SK-N-SH treated with all-trans-retinoic acid at 6 μM for 48 hours (cell line): Measurements from ENCODE around the gene KRTAP2-4.

Experiments
- BACH2 ChIP-seq: fragments of 250-450 bp; sonication (Bioruptor Pico); IDR thresholded peaks from 2 replicates; pipeline ENCODE4 v1.9.0; 2021; ENCODE audit warnings: mild to moderate bottlenecking, borderline replicate concordance
- CSDC2 ChIP-seq: fragments of 250-450 bp; sonication (Bioruptor Pico); IDR thresholded peaks from 2 replicates; pipeline ENCODE4 v1.5.0; 2020; ENCODE audit warnings: mild to moderate bottlenecking, moderate library complexity
- CSRNP3 ChIP-seq: fragments of 250-450 bp; sonication (Bioruptor Pico); IDR thresholded peaks from 2 replicates; pipeline ENCODE4 v1.5.1; 2021; ENCODE audit warnings: mild to moderate bottlenecking, moderate library complexity
- OSR1 ChIP-seq: fragments of 250-450 bp; sonication (Bioruptor Pico); IDR thresholded peaks from 2 replicates; pipeline ENCODE4 v1.8.0; 2022; ENCODE audit warnings: moderate library complexity, mild to moderate bottlenecking, inconsistent platforms
- PATZ1 ChIP-seq: fragments of 250-450 bp; sonication (Bioruptor Pico); IDR thresholded peaks from 2 replicates; pipeline ENCODE4 v1.8.0; 2020; ENCODE audit warnings: mild to moderate bottlenecking, moderate library complexity, borderline replicate concordance
- PPARA ChIP-seq: fragments of 250-450 bp; sonication (Bioruptor Pico); IDR thresholded peaks from 2 replicates; pipeline ENCODE4 v1.5.0; 2020; ENCODE audit warnings: mild to moderate bottlenecking, borderline replicate concordance
- RARB ChIP-seq: fragments of 250-450 bp; sonication (Bioruptor Pico); IDR thresholded peaks from 2 replicates; pipeline ENCODE4 v1.8.0; 2021; ENCODE audit warnings: mild to moderate bottlenecking, moderate library complexity
- SNAI2 ChIP-seq: fragments of 250-450 bp; sonication (Bioruptor Pico); IDR thresholded peaks from 2 replicates; pipeline ENCODE4 v1.5.0; 2020; ENCODE audit warnings: mild to moderate bottlenecking, moderate library complexity
- TOX ChIP-seq: fragments of 250-450 bp; sonication (Bioruptor Pico); IDR thresholded peaks from 2 replicates; pipeline ENCODE4 v1.8.0; 2021; ENCODE audit warnings: mild to moderate bottlenecking, moderate library complexity, borderline replicate concordance
- ZFP3 ChIP-seq: fragments of 250-450 bp; sonication (Bioruptor Pico); IDR thresholded peaks from 2 replicates; pipeline ENCODE4 v1.5.0; 2020; ENCODE audit warnings: mild to moderate bottlenecking, moderate library complexity
- ZFP30 ChIP-seq: fragments of 450-650 bp; formaldehyde crosslinking; IDR thresholded peaks from 2 replicates; pipeline ENCODE4 v1.5.0; 2022; ENCODE audit warnings: mild to moderate bottlenecking, moderate library complexity
- ZNF70 ChIP-seq: fragments of 450-650 bp; formaldehyde crosslinking; IDR thresholded peaks from 2 replicates; pipeline ENCODE4 v1.5.0; 2020; ENCODE audit warnings: mild to moderate bottlenecking, moderate library complexity
- ZNF8 ChIP-seq: fragments of 450-650 bp; formaldehyde crosslinking; IDR thresholded peaks from 2 replicates; pipeline ENCODE4 v1.5.0; 2020; ENCODE audit warnings: mild to moderate bottlenecking, moderate library complexity
- TF ChIP-seq, protein P1 (sequence below): fragments of 250-450 bp; sonication (Bioruptor Pico); IDR thresholded peaks from 2 replicates; pipeline ENCODE4 v1.5.1; 2020; ENCODE audit warnings: low read depth, mild to moderate bottlenecking, moderate library complexity

- TF ChIP-seq ZFP30 (CRISPR knock-in tag), result no peak
- TF ChIP-seq PATZ1 (CRISPR knock-in tag), result no peak
- TF ChIP-seq BACH2 (CRISPR knock-in tag), result no peak
- TF ChIP-seq, protein P1, sequence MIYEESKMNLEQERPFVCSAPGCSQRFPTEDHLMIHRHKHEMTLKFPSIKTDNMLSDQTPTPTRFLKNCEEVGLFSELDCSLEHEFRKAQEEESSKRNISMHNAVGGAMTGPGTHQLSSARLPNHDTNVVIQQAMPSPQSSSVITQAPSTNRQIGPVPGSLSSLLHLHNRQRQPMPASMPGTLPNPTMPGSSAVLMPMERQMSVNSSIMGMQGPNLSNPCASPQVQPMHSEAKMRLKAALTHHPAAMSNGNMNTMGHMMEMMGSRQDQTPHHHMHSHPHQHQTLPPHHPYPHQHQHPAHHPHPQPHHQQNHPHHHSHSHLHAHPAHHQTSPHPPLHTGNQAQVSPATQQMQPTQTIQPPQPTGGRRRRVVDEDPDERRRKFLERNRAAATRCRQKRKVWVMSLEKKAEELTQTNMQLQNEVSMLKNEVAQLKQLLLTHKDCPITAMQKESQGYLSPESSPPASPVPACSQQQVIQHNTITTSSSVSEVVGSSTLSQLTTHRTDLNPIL (CRISPR knock-in tag), result no peak
- no peak for TF ChIP-seq CSDC2
- TF ChIP-seq ZNF70 (CRISPR knock-in tag), result no peak
- TF ChIP-seq ZNF8 (CRISPR knock-in tag), result no peak
- TF ChIP-seq ZFP3 (CRISPR knock-in tag), result no peak
- no peak for TF ChIP-seq RARB
- TF ChIP-seq CSRNP3 (CRISPR knock-in tag), result no peak
- TF ChIP-seq PPARA (CRISPR knock-in tag), result no peak
- no peak for TF ChIP-seq OSR1 (CRISPR knock-in tag)
- TF ChIP-seq TOX (CRISPR knock-in tag), result no peak
- no peak for TF ChIP-seq SNAI2
These were observed 16.9 kb upstream of the KRTAP2-4 start for GRCh38 chr17:41082626-41083025.
